ENCODE data around the gene TMEM270. TPM values are rescaled to one million over a fixed set of nuclear protein-coding genes. Genes with fewer than 3 reads are reported as not detected.

TMEM270 gene
- total and polyA plus RNA-seq, 2 of the 4 experiments (the other 2 are of a cell fraction) = 0.17 TPM; not detected in 1

- Histone ChIP-seq H3K27ac (ENCODE audit: insufficient read depth, low read length) (no peak overlapping the region), H2BK15ac (ENCODE audit: low read depth, low read length) (peak overlapping the region; percentile 40; the same call in 1 of the 3 replicates), H3K4me3 (ENCODE audit: insufficient read depth, low read depth, low read length) (no peak overlapping the region), H3K9ac (ENCODE audit: low read depth, low read length) (no peak overlapping the region), H4K91ac (ENCODE audit: insufficient read depth, low read depth, low read length) (0 out of 2 replicates have a peak overlapping the region, but pooled peaks have one; percentile 49), H2BK20ac (ENCODE audit: low read depth, low read length) (peak overlapping the region; percentile 61; the same call in 1 of the 2 replicates), H4K20me1 (ENCODE audit: insufficient read depth, low read length) (no peaks in the 10 kb centered on the region), H3K9me1 (ENCODE audit: insufficient read depth, low read length) (peaks cover 31% of the 10 kb centered on the region), H3K4me1 (ENCODE audit: control insufficient read depth, insufficient read depth, low read length) (peaks cover 11% of the 10 kb centered on the region), H4K5ac (ENCODE audit: low read depth, low read length) (no peak overlapping the region), H3K4ac (ENCODE audit: low read depth, low read length) (peak overlapping the region; percentile 72), H3K23ac (ENCODE audit: low read depth, low read length) (no peak overlapping the region), H2AK9ac (replicated peaks; ENCODE audit: low read depth, low read length, poor library complexity) (peak overlapping the region; percentile 90), H3K14ac (replicated peaks; ENCODE audit: low read depth, low read length) (0 out of 2 replicates have a peak overlapping the region, but pooled peaks have one; percentile 41), H3K56ac (ENCODE audit: extremely low read depth, insufficient read depth, low read length) (no peak overlapping the region), H4K8ac (ENCODE audit: low read depth in 2 of 2, low read length in 2 of 2) (peak overlapping the region in 1 of 2 experiments; percentile 47; a peak in 1 of 4 replicates), H2AK5ac (ENCODE audit: low read depth, low read length) (peak overlapping the region; percentile 58), H3K4me2 (ENCODE audit: low read depth, low read length) (no peak overlapping the region), H2BK120ac (ENCODE audit: low read depth, low read length) (no peak overlapping the region), H3K36me3 (ENCODE audit: control insufficient read depth, insufficient read depth, low read length) (no peaks in the 10 kb centered on the region), H2BK5ac (ENCODE audit: low read depth, low read length, poor library complexity, severe bottlenecking) (peak overlapping the region; percentile 35), H3K79me1 (ENCODE audit: low read depth in 1 of 2, low read length in 2 of 2) (peaks cover 0 to 11% of the 10 kb centered on the region in 2 experiments; a peak in 1 of 4 replicates), H3K9me3 (ENCODE audit: control insufficient read depth, insufficient read depth, low read length) (no peaks in the 10 kb centered on the region), H3K18ac (ENCODE audit: low read depth, low read length) (no peak overlapping the region), H2AFZ (replicated peaks; ENCODE audit: low read length, poor library complexity) (peak overlapping the region; percentile 81), H3K27me3 (ENCODE audit: control insufficient read depth, insufficient read depth, low read length) (no peaks in the 10 kb centered on the region)
- no TSS peak for BruUV-seq (replicated peaks)
- no peak for ATAC-seq (ENCODE audit: low read depth)
- CTCF ChIA-PET = no interaction called here
- no peak for DNase-seq
- intact Hi-C loops (cut with micrococcal nuclease) = no loop called here
- dilution Hi-C loops (cut with HindIII; ENCODE audit: low sequenced_read_pairs, unreplicated experiment) = no loop called here
- in situ Hi-C loops (cut with MboI; ENCODE audit: low sequenced_read_pairs) = no loop called here
- POLR2A ChIA-PET (ENCODE audit: unreplicated experiment) = no interaction called here
- 86% methylated on average over 16 of the region's 16 CpGs; no CpG with 5 or more reads in 1 of the 2 experiments for WGBS, 2 experiments (ENCODE audit: extremely low coverage in 2 of 2, insufficient read length in 1 of 2)
- no peak for TF ChIP-seq CTCF (conservative IDR thresholded peaks at IDR 0.05; ENCODE audit: low read depth, low read length)
- no peak for TF ChIP-seq USF2 (IDR thresholded peaks at IDR 0.05; ENCODE audit: low read depth, low read length)
- no peak for TF ChIP-seq RAD21 (IDR thresholded peaks at IDR 0.05; ENCODE audit: low read length)
- TF ChIP-seq MAFK (IDR thresholded peaks at IDR 0.05; ENCODE audit: low read depth, low read length) = no peak
- TF ChIP-seq BHLHE40 (IDR thresholded peaks at IDR 0.05; ENCODE audit: low read depth, low read length) = no peak
- no peak for TF ChIP-seq RFX5 (IDR thresholded peaks at IDR 0.05; ENCODE audit: low read depth, low read length)
- TF ChIP-seq RCOR1 (IDR thresholded peaks at IDR 0.05; ENCODE audit: insufficient replicate concordance, low read length) = no peak
- no peak for TF ChIP-seq FOS (IDR thresholded peaks at IDR 0.05; ENCODE audit: low read depth, low read length)
- TF ChIP-seq NFE2L2 (IDR thresholded peaks at IDR 0.05; ENCODE audit: low read depth, low read length) = no peak
- no peak for TF ChIP-seq CHD1 (IDR thresholded peaks at IDR 0.05; ENCODE audit: low read depth, low read length)
- TF ChIP-seq ELK1 (IDR thresholded peaks at IDR 0.05; ENCODE audit: borderline replicate concordance, low read depth, low read length) = no peak
- TF ChIP-seq MXI1 (IDR thresholded peaks at IDR 0.05; ENCODE audit: borderline replicate concordance, low read depth, low read length) = no peak
Observed at GRCh38 chr7:73831584-73831833, 29.4 kb upstream of the TMEM270 start.
